ENCODE results near the gene SURF2. TPM values are rescaled to one million over a fixed set of nuclear protein-coding genes. Genes with fewer than 3 reads are reported as not detected.

SURF2 gene
- total and polyA plus RNA-seq, 9 of the 15 experiments (the other 6 are each of a cell fraction or from before 2014, with no cell fraction given): 5.5 to 82.5 (median 21.3) TPM

DNA sequence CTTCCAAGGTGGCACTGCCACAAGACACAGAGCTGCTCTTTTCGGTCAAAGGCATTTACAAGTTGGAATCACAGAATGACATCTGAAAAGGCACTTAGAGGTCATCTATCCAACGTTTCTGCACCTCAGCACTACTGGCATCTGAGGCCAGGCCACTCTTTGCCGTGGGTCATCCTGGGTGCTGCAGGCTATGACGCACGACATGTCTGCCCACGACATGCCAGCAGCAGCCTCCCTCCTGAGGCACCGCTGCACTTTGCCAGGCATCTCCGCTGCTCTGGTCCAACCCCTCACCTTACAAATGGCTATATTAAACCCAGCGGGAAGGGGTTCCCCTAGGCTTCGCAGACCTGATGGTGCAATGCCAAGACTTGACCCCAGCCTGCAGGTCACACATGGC is 11.4 kb downstream of the SURF2 start:
- peaks cover 34% of the 10 kb centered on the region for H3K9me1 ChIP-seq (ENCODE audit: control insufficient read depth, insufficient read depth, low read length)
- CTCF ChIA-PET (ENCODE audit: low intra/inter-chr PET ratio): no interaction called here
- no peaks in the 10 kb centered on the region for H3K9me3 ChIP-seq (replicated peaks; ENCODE audit: control insufficient read depth, insufficient read depth, low read depth, low read length)
- no peak overlapping the region for H3K27ac ChIP-seq (ENCODE audit: extremely low read depth, low read depth, low read length)
- no peak overlapping the region for H2AFZ ChIP-seq (ENCODE audit: low read depth, low read length)
- POLR2A ChIA-PET: interaction anchor here (0.9 to 8.5 kb wide), 3 partner anchors 7 to 10 kb away, joined by 4 to 109 read pairs (median 81); partner anchors contain the start of genes STKLD1, SURF1, SURF2 and SURF4
- H3K27me3 ChIP-seq (ENCODE audit: control insufficient read depth in 2 of 2, insufficient read depth in 2 of 2, low read length in 2 of 2): no peaks in the 10 kb centered on the region
- no peak for TF ChIP-seq FOXK1 (CRISPR knock-in tag; IDR thresholded peaks at IDR 0.05; ENCODE audit: borderline replicate concordance)
- no peak for TF ChIP-seq MEIS2 (IDR thresholded peaks at IDR 0.05; ENCODE audit: partially characterized antibody)
- TF ChIP-seq POLR2G (IDR thresholded peaks at IDR 0.05; ENCODE audit: low read depth, low read length): peak; percentile 18; the same call in 1 of the 2 replicates
- no peak overlapping the region for H3K4me3 ChIP-seq
- WGBS (ENCODE audit: insufficient coverage, low coverage, missing lambda C conversion rate): 93% methylated on average over 10 of the region's 10 CpGs
- no peak overlapping the region for H3K4me2 ChIP-seq (ENCODE audit: insufficient read depth, low read length)
- ATAC-seq (no peak), DNase-seq (ENCODE audit: extremely low read depth in 1 of 4, low spot score in 3 of 4) (no peak), FAIRE-seq (no peak)
- no TSS peak for BruUV-seq (replicated peaks)
- in situ Hi-C loops (cut with MboI): no loop called here
- peaks cover 22 to 23% of the 10 kb centered on the region in 2 experiments; a peak in 4 of 5 replicates for H3K4me1 ChIP-seq (replicated peaks in 1 of 2; ENCODE audit: control insufficient read depth in 2 of 2, insufficient read depth in 2 of 2, low read length in 2 of 2)
- no peak overlapping the region for H3K9ac ChIP-seq (ENCODE audit: insufficient read depth in 1 of 2, low read depth in 2 of 2, low read length in 2 of 2)
- peaks cover 66% of the 10 kb centered on the region for H3K79me2 ChIP-seq (ENCODE audit: control insufficient read depth, insufficient read depth, low read length)
- intact Hi-C loops (cut with micrococcal nuclease): no loop called here
- peaks cover 68% of the 10 kb centered on the region for H4K20me1 ChIP-seq (replicated peaks; ENCODE audit: control insufficient read depth, insufficient read depth, low read length)
- H3K36me3 ChIP-seq (ENCODE audit: control insufficient read depth, insufficient read depth, low read length): peaks cover 98% of the 10 kb centered on the region

DNA sequence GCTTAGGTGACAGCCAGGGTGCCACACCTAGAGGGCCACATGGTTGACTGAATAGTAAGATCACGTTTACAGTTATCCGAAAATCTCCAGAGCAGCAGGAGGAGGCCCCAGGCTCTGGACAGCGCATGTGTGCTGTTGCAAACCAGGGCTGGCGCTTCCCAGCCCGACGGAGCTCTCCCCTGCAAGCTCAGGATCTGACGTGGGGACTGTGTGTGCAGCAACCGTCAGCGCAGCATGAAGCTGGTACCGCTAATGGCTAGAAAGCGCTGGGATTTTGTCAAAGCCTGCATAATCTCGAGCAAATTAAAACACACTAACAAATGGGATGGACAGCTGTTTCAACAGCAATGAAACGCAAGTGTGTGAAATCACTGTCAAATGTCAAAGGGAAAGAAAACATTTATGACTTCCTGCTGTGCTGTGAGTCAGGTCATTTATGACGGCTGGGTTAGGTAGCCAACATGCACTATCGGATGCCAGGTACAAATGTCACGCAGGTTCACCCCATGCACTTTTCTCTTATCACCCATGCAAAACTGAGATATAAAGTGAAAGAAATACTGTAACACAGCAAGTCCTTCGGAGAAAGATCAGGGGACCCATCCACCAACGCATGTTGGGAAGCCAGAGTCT is 12.0 kb downstream of the SURF2 start:
- Histone ChIP-seq H3K27me3 (ENCODE audit: control insufficient read depth in 2 of 2, insufficient read depth in 2 of 2, low read length in 2 of 2) (no peaks in the 10 kb centered on the region), H2AFZ (ENCODE audit: low read depth, low read length) (no peak overlapping the region), H3K27ac (ENCODE audit: extremely low read depth, low read depth, low read length) (no peak overlapping the region), H3K9me3 (replicated peaks; ENCODE audit: control insufficient read depth, insufficient read depth, low read depth, low read length) (no peaks in the 10 kb centered on the region), H3K4me2 (ENCODE audit: insufficient read depth, low read length) (no peak overlapping the region), H3K36me3 (ENCODE audit: control insufficient read depth, insufficient read depth, low read length) (peaks cover 98% of the 10 kb centered on the region), H3K9ac (ENCODE audit: insufficient read depth in 1 of 2, low read depth in 2 of 2, low read length in 2 of 2) (no peak overlapping the region), H3K4me1 (replicated peaks in 1 of 2; ENCODE audit: control insufficient read depth in 2 of 2, insufficient read depth in 2 of 2, low read length in 2 of 2) (peaks cover 25 to 29% of the 10 kb centered on the region in 2 experiments; a peak in 4 of 5 replicates), H3K79me2 (ENCODE audit: control insufficient read depth, insufficient read depth, low read length) (peaks cover 72% of the 10 kb centered on the region), H4K20me1 (replicated peaks; ENCODE audit: control insufficient read depth, insufficient read depth, low read length) (peaks cover 70% of the 10 kb centered on the region), H3K9me1 (ENCODE audit: control insufficient read depth, insufficient read depth, low read length) (peaks cover 34% of the 10 kb centered on the region), H3K4me3 (no peak overlapping the region)
- intact Hi-C loops (cut with micrococcal nuclease): no loop called here
- in situ Hi-C loops (cut with MboI): no loop called here
- no TSS peak for BruUV-seq (replicated peaks)
- POLR2A ChIA-PET: interaction anchor here (0.9 to 8.5 kb wide), 3 partner anchors 8 to 48 kb away, joined by 4 to 109 read pairs (median 4); partner anchors contain the start of genes SURF1 and SURF2
- 85% methylated on average over 18 of the region's 18 CpGs for WGBS (ENCODE audit: insufficient coverage, low coverage, missing lambda C conversion rate)
- FAIRE-seq (no peak), ATAC-seq (no peak), DNase-seq (ENCODE audit: extremely low read depth in 1 of 4, low spot score in 3 of 4) (no peak)
- no peak for TF ChIP-seq HMG20B (CRISPR knock-in tag; IDR thresholded peaks at IDR 0.05)
- TF ChIP-seq, protein P1, sequence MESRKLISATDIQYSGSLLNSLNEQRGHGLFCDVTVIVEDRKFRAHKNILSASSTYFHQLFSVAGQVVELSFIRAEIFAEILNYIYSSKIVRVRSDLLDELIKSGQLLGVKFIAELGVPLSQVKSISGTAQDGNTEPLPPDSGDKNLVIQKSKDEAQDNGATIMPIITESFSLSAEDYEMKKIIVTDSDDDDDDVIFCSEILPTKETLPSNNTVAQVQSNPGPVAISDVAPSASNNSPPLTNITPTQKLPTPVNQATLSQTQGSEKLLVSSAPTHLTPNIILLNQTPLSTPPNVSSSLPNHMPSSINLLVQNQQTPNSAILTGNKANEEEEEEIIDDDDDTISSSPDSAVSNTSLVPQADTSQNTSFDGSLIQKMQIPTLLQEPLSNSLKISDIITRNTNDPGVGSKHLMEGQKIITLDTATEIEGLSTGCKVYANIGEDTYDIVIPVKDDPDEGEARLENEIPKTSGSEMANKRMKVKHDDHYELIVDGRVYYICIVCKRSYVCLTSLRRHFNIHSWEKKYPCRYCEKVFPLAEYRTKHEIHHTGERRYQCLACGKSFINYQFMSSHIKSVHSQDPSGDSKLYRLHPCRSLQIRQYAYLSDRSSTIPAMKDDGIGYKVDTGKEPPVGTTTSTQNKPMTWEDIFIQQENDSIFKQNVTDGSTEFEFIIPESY (CRISPR knock-in tag; IDR thresholded peaks at IDR 0.05): peak; percentile 31; the same call in 1 of the 2 replicates
- CTCF ChIA-PET (ENCODE audit: low intra/inter-chr PET ratio): no interaction called here
